PC-9 (cell line): ENCODE measurements around the gene DSCAML1. TPM values are rescaled to one million over a fixed set of nuclear protein-coding genes. Genes with fewer than 3 reads are reported as not detected.

ENCODE experiments used
- BruUV-seq: library from RNA; stranded (reverse); fragments of 400-500 nt; replicated peaks from 2 replicates; lab custom pipeline; 2021; lab: Mats Ljungman, UMichigan
- CTCF ChIA-PET: fragments of 300-600 bp; sonication (Branson Sonifier 250); formaldehyde crosslinking; loops from one replicate; lab custom pipeline; 2022; ENCODE audit warnings: antibody characterized with exemption; lab: Charles Lee
- POLR2A ChIA-PET: fragments of 300-600 bp; sonication (Branson Sonifier 250); formaldehyde crosslinking; loops from one replicate; lab custom pipeline; 2022; ENCODE audit warnings: antibody characterized with exemption; ENCODE audit not compliant: unreplicated experiment; lab: Charles Lee
- DNase-seq, 2 experiments: peaks; one replicate each; pipeline versions ENCODE4 v3.0.0 to v3.0.0-alpha.2; 2015 to 2022; ENCODE audit warnings: mixed read lengths in 1 of 2
- H2AFZ ChIP-seq: fragments of 200-600 bp; sonication (generic); 2 replicates; pipeline ENCODE4 v1.8.1; 2017; ENCODE audit warnings: antibody characterized with exemption
- H3F3A ChIP-seq: fragments of 200-600 bp; sonication (generic); 2 replicates; pipeline ENCODE4 v1.8.1; 2017; ENCODE audit warnings: antibody characterized with exemption, mild to moderate bottlenecking, low read depth; ENCODE audit not compliant: insufficient read depth
- H3K27ac ChIP-seq: fragments of 200-600 bp; sonication (generic); 2 replicates; pipeline ENCODE4 v1.6.1; 2016; ENCODE audit warnings: mixed run types
- H3K27me3 ChIP-seq: fragments of 200-600 bp; sonication (generic); 2 replicates; pipeline ENCODE4 v1.6.1; 2016; ENCODE audit warnings: low read depth, mixed run types; ENCODE audit not compliant: insufficient read depth
- H3K36me3 ChIP-seq: fragments of 200-600 bp; sonication (generic); 2 replicates; pipeline ENCODE4 v1.6.1; 2016; ENCODE audit warnings: low read depth, mixed run types
- H3K4me1 ChIP-seq: fragments of 200-600 bp; sonication (generic); replicated peaks from 2 replicates; pipeline ENCODE4 v1.6.1; 2016; ENCODE audit warnings: mixed run types; ENCODE audit not compliant: insufficient read depth
- H3K4me2 ChIP-seq: fragments of 200-600 bp; sonication (generic); 2 replicates; pipeline ENCODE4 v1.6.1; 2017; ENCODE audit warnings: mixed run types
- H3K4me3 ChIP-seq: fragments of 200-600 bp; sonication (generic); 2 replicates; pipeline ENCODE4 v1.6.1; 2016; ENCODE audit warnings: mixed run types
- H3K79me2 ChIP-seq: fragments of 200-600 bp; sonication (generic); 2 replicates; pipeline ENCODE4 v1.6.1; 2017; ENCODE audit warnings: low read depth, mixed run types
- H3K9me2 ChIP-seq: fragments of 200-600 bp; sonication (generic); 2 replicates; pipeline ENCODE4 v1.8.1; 2017; ENCODE audit warnings: mild to moderate bottlenecking; ENCODE audit not compliant: insufficient read depth
- H3K9me3 ChIP-seq: fragments of 200-600 bp; sonication (generic); 2 replicates; pipeline ENCODE4 v1.8.1; 2016; ENCODE audit warnings: low read depth; ENCODE audit not compliant: insufficient read depth
- H4K20me1 ChIP-seq: fragments of 200-600 bp; sonication (generic); 2 replicates; pipeline ENCODE4 v1.8.1; 2017; ENCODE audit not compliant: insufficient read depth
- CTCF ChIP-seq: fragments of 200-600 bp; sonication (generic); conservative IDR thresholded peaks from 2 replicates; pipeline ENCODE4 v1.6.1; 2017; ENCODE audit warnings: mixed run types, antibody characterized with exemption, mild to moderate bottlenecking, moderate library complexity
- EZH2 ChIP-seq: fragments of 200-600 bp; sonication (generic); IDR thresholded peaks from 2 replicates; pipeline ENCODE4 v1.8.0; 2017; ENCODE audit warnings: antibody characterized with exemption, low read depth
- intact Hi-C: fragments of 100-400 bp; cut with micrococcal nuclease; formaldehyde crosslinking; loops from one replicate; pipeline ENCODE4 v1.10.0; 2022; ENCODE audit not compliant: unreplicated experiment
- total RNA-seq: library from RNA; stranded (reverse); gene quantifications from 2 replicates; pipeline ENCODE4 v1.2.3, GENCODE V29; 2021

The DSCAML1 gene
- total RNA-seq, 1 experiment from 2014 or later = not detected

GRCh38 chr11:117633976-117634755 is 162.8 kb downstream of the DSCAML1 start:
- no peaks in the 10 kb centered on the region for H3K4me1 ChIP-seq
- H3K36me3 ChIP-seq = no peaks in the 10 kb centered on the region
- H3K4me3 ChIP-seq = no peak overlapping the region
- intact Hi-C loops = no loop called here
- no peak overlapping the region for H3K27ac ChIP-seq
- peaks cover 3% of the 10 kb centered on the region; the same call in 1 of the 2 replicates for H4K20me1 ChIP-seq
- CTCF ChIA-PET = no interaction called here
- H3K27me3 ChIP-seq = peaks cover 99% of the 10 kb centered on the region
- POLR2A ChIA-PET = no interaction called here
- H2AFZ ChIP-seq = no peak overlapping the region
- BruUV-seq = no TSS peak
- TF ChIP-seq CTCF = no peak
- no peak overlapping the region for H3K4me2 ChIP-seq
- no peak for DNase-seq
- no peaks in the 10 kb centered on the region; the same call in 1 of the 2 replicates for H3K9me3 ChIP-seq
- H3F3A ChIP-seq = no peaks in the 10 kb centered on the region
- H3K79me2 ChIP-seq = no peaks in the 10 kb centered on the region
- H3K9me2 ChIP-seq = no peaks in the 10 kb centered on the region

- Histone ChIP-seq H3K9me3 (no peaks in the 10 kb centered on the region; the same call in 1 of the 2 replicates), H3K79me2 (no peaks in the 10 kb centered on the region), H3K4me3 (no peak overlapping the region), H3K27me3 (peaks cover 100% of the 10 kb centered on the region), H3K4me2 (no peak overlapping the region), H3K4me1 (no peaks in the 10 kb centered on the region), H2AFZ (no peak overlapping the region), H3K9me2 (no peaks in the 10 kb centered on the region), H3K27ac (no peak overlapping the region), H3K36me3 (no peaks in the 10 kb centered on the region), H4K20me1 (peaks cover 3% of the 10 kb centered on the region; the same call in 1 of the 2 replicates), H3F3A (no peaks in the 10 kb centered on the region)
- CTCF ChIA-PET = no interaction called here
- POLR2A ChIA-PET = no interaction called here
- intact Hi-C loops = no loop called here
- BruUV-seq = no TSS peak
- no peak for DNase-seq
- TF ChIP-seq CTCF (no peak), EZH2 (no peak)
Measured at GRCh38 chr11:117633186-117633754, 163.7 kb downstream of the DSCAML1 start.

GRCh38 chr11:117632306-117632705 is 164.7 kb downstream of the DSCAML1 start:
- Histone ChIP-seq H3F3A (no peaks in the 10 kb centered on the region), H3K4me2 (no peak overlapping the region), H3K4me1 (no peaks in the 10 kb centered on the region), H3K9me3 (no peaks in the 10 kb centered on the region), H4K20me1 (peaks cover 3% of the 10 kb centered on the region; the same call in 1 of the 2 replicates), H3K4me3 (no peak overlapping the region), H3K27me3 (peaks cover 100% of the 10 kb centered on the region), H3K27ac (no peak overlapping the region), H3K79me2 (no peaks in the 10 kb centered on the region), H3K36me3 (no peaks in the 10 kb centered on the region), H2AFZ (no peak overlapping the region), H3K9me2 (no peaks in the 10 kb centered on the region)
- POLR2A ChIA-PET = no interaction called here
- intact Hi-C loops = no loop called here
- BruUV-seq = no TSS peak
- TF ChIP-seq CTCF (no peak), EZH2 (no peak)
- CTCF ChIA-PET = no interaction called here
- DNase-seq = no peak
